Spleen (tissue), 11 donors: ENCODE results near the gene COL26A1. TPM values are rescaled to one million over a fixed set of nuclear protein-coding genes. Genes with fewer than 3 reads are reported as not detected.

Source experiments
- DNase-seq: peaks from one replicate; pipeline ENCODE4 v3.0.0-alpha.2; 2020
- H3K27ac ChIP-seq, 8 donors: fragments of 200-600 bp; sonication (generic) in 7 of 8; 1 replicate in 4 of 8; 2 replicates in 4 of 8; pipeline versions ENCODE4 v1.5.0 to v1.8.0; 2016 to 2021; ENCODE audit warnings: inconsistent platforms in 4 of 8, mild to moderate bottlenecking in 4 of 8, moderate library complexity in 1 of 8
- H3K27me3 ChIP-seq, 7 donors: fragments of 200-600 bp; sonication (generic) in 6 of 7; replicated peaks in 1 of 7; 1 replicate in 4 of 7; 2 replicates in 3 of 7; pipeline versions ENCODE4 v1.5.0 to v1.8.0; 2016 to 2021; ENCODE audit warnings: inconsistent platforms in 3 of 7, mild to moderate bottlenecking in 1 of 7
- H3K36me3 ChIP-seq, 6 donors: fragments of 200-600 bp; sonication (generic) in 5 of 6; 1 replicate in 4 of 6; 2 replicates in 2 of 6; pipeline versions ENCODE4 v1.5.0 to v1.8.0; 2016 to 2021; ENCODE audit warnings: inconsistent platforms in 2 of 6
- H3K4me1 ChIP-seq, 6 donors: fragments of 200-600 bp; sonication (generic) in 5 of 6; 1 replicate in 3 of 6; 2 replicates in 3 of 6; pipeline versions ENCODE4 v1.5.0 to v1.8.0; 2016 to 2021; ENCODE audit warnings: inconsistent platforms in 3 of 6
- H3K4me3 ChIP-seq, 8 donors: fragments of 200-600 bp; sonication (generic) in 7 of 8; 1 replicate in 4 of 8; 2 replicates in 4 of 8; pipeline versions ENCODE4 v1.5.0 to v1.8.0; 2016 to 2021; ENCODE audit warnings: inconsistent platforms in 4 of 8, mild to moderate bottlenecking in 4 of 8, moderate library complexity in 2 of 8
- H3K9me3 ChIP-seq, 8 donors: fragments of 200-600 bp; sonication (generic) in 7 of 8; 1 replicate in 4 of 8; 2 replicates in 4 of 8; pipeline versions ENCODE4 v1.5.0 to v1.8.0; 2016 to 2021; ENCODE audit warnings: inconsistent platforms in 4 of 8
- CTCF ChIP-seq, 11 experiments: fragments of 200-600 bp in 7 of 11; fragments of 450-650 bp in 4 of 11; sonication (generic) in 4 of 11; IDR thresholded peaks in 8 of 11; conservative IDR thresholded peaks in 3 of 11; 1 replicate in 7 of 11; 2 replicates in 4 of 11; pipeline versions ENCODE4 v1.4.0 to v1.8.0; 2016 to 2021; ENCODE audit warnings: antibody characterized with exemption in 11 of 11, inconsistent platforms in 4 of 11, mild to moderate bottlenecking in 1 of 11
- POLR2A ChIP-seq, 3 donors: fragments of 450-650 bp; IDR thresholded peaks; one replicate each; pipeline ENCODE4 v1.5.1; 2017; ENCODE audit warnings: antibody characterized with exemption in 3 of 3, mild to moderate bottlenecking in 1 of 3
- POLR2AphosphoS5 ChIP-seq, 3 donors: sonication (generic); formaldehyde crosslinking; IDR thresholded peaks; one replicate each; pipeline ENCODE4 v1.5.1; 2017; ENCODE audit warnings: antibody characterized with exemption in 3 of 3
- WGBS, 5 donors: extraction: QIAGEN DNeasy Blood & Tissue Kit in 3 of 5; methylation state at CpG; one replicate each; pipeline versions ENCODE4 v1.1.5 to v1.1.7; 2013 to 2018; 5-methylcytosine and 5-hydroxymethylcytosine counted together
- intact Hi-C: fragments of 100-400 bp; cut with DNase I; formaldehyde crosslinking; loops from one replicate; pipeline ENCODE4 v1.15.0; 2023; ENCODE audit warnings: low total_unique reads
- polyA plus RNA-seq, 3 donors: library from polyadenylated mRNA; stranded (reverse); fragments of 200-250 nt; gene quantifications; one replicate each; pipeline ENCODE4 v1.2.1, GENCODE V29; 2013
- total RNA-seq, 7 donors: library from RNA; depleted of rRNA in 3 of 7; stranded (reverse); fragments of >200 nt in 3 of 7; fragmentation: NEBNext Ultra II Directional in 4 of 7; extraction: Animal tissue kit (Norgen Biotek cat#: 25700) in 4 of 7; gene quantifications; one replicate each; pipeline versions ENCODE4 v1.1.0 to v1.2.1, GENCODE V29; 2016 to 2021
- donor health status: healthy with polysubstance abuse.
- donor health status: DM: no; HTN: no; CAD: no; lungs with moderate emphysema.
- donor health status: DM: no; HTN: no; CAD: no.
- donor health status: Bipolar disorder and iron deficiency.
- donor health status: healthy.
- donor health status: DM: no; HTN: no; CAD: no.
- donor health status: DM: yes; HTN: yes; CAD: no.

Gene COL26A1
- total and polyA plus RNA-seq, 10 donors: 0.15 to 0.32 (median 0.22) TPM; not detected in 4

GRCh38 chr7:101511965-101512364 lies 149.3 kb downstream of the COL26A1 start:
- Histone ChIP-seq H3K9me3 (no peaks in the 10 kb centered on the region), H3K27me3 (peaks cover 0 to 68% (median 5%) of the 10 kb centered on the region in 7 donors), H3K36me3 (no peaks in the 10 kb centered on the region), H3K27ac (no peak overlapping the region), H3K4me3 (no peak overlapping the region), H3K4me1 (peaks cover 0 to 12% (median 10%) of the 10 kb centered on the region in 6 donors)
- intact Hi-C loops: no loop called here
- no peak for TF ChIP-seq POLR2A (IDR thresholded peaks at IDR 0.05)
- no peak for TF ChIP-seq CTCF (IDR thresholded peaks at IDR 0.05 in 8 of 11, conservative IDR thresholded peaks at IDR 0.05 in 3 of 11)
- no peak for TF ChIP-seq POLR2AphosphoS5 (IDR thresholded peaks at IDR 0.05)
- 70 to 77% (median 75%) methylated on average over 5 of the region's 5 CpGs for WGBS, 5 donors
- DNase-seq: no peak

GRCh38 chr7:101516851-101517250 lies 154.2 kb downstream of the COL26A1 start:
- DNase-seq: no peak
- H3K27me3 ChIP-seq: peaks cover 0 to 29% (median 0%) of the 10 kb centered on the region in 7 donors
- TF ChIP-seq POLR2A (IDR thresholded peaks at IDR 0.05) (no peak), CTCF (IDR thresholded peaks at IDR 0.05 in 8 of 11, conservative IDR thresholded peaks at IDR 0.05 in 3 of 11) (no peak), POLR2AphosphoS5 (IDR thresholded peaks at IDR 0.05) (no peak)
- H3K36me3 ChIP-seq: no peaks in the 10 kb centered on the region
- intact Hi-C loops: no loop called here
- WGBS, 5 donors: 73 to 83% (median 82%) methylated on average over 9 of the region's 9 CpGs
- H3K27ac ChIP-seq: no peak overlapping the region
- no peaks in the 10 kb centered on the region for H3K4me1 ChIP-seq
- no peak overlapping the region for H3K4me3 ChIP-seq
- H3K9me3 ChIP-seq: peaks cover 0 to 14% (median 3%) of the 10 kb centered on the region in 8 donors

GRCh38 chr7:101517304-101517703 lies 154.6 kb downstream of the COL26A1 start:
- intact Hi-C loops: no loop called here
- H3K27me3 ChIP-seq: peaks cover 0 to 25% (median 0%) of the 10 kb centered on the region in 7 donors
- H3K4me3 ChIP-seq: no peak overlapping the region
- 77 to 89% (median 85%) methylated on average over 10 of the region's 10 CpGs for WGBS, 5 donors
- TF ChIP-seq POLR2A (IDR thresholded peaks at IDR 0.05): no peak
- no peak for TF ChIP-seq POLR2AphosphoS5 (IDR thresholded peaks at IDR 0.05)
- no peak for TF ChIP-seq CTCF (IDR thresholded peaks at IDR 0.05 in 8 of 11, conservative IDR thresholded peaks at IDR 0.05 in 3 of 11)
- no peaks in the 10 kb centered on the region for H3K4me1 ChIP-seq
- no peak overlapping the region for H3K27ac ChIP-seq
- H3K9me3 ChIP-seq: peaks cover 0 to 14% (median 3%) of the 10 kb centered on the region in 8 donors
- H3K36me3 ChIP-seq: no peaks in the 10 kb centered on the region
- no peak for DNase-seq

GRCh38 chr7:101518336-101518735 lies 155.7 kb downstream of the COL26A1 start:
- DNase-seq: no peak
- intact Hi-C loops: no loop called here
- no peak overlapping the region for H3K4me3 ChIP-seq
- 54 to 69% (median 63%) methylated on average over 9 of the region's 9 CpGs for WGBS, 5 donors
- TF ChIP-seq POLR2AphosphoS5 (IDR thresholded peaks at IDR 0.05) (peak in 1 of 3 donors; percentile 22), CTCF (IDR thresholded peaks at IDR 0.05 in 8 of 11, conservative IDR thresholded peaks at IDR 0.05 in 3 of 11) (no peak)
- no peaks in the 10 kb centered on the region for H3K4me1 ChIP-seq
- H3K27ac ChIP-seq: no peak overlapping the region
- H3K27me3 ChIP-seq: peaks cover 0 to 23% (median 0%) of the 10 kb centered on the region in 7 donors
- peaks cover 0 to 14% (median 3%) of the 10 kb centered on the region in 8 donors for H3K9me3 ChIP-seq
- no peaks in the 10 kb centered on the region for H3K36me3 ChIP-seq
